ENCODE results near the gene INO80C.
"Not testable (repeated sequence)": the region's sequence is repeated elsewhere in the genome, so short reads cannot be mapped to it uniquely, and the experiment has no call there.

Gene INO80C

DNA sequence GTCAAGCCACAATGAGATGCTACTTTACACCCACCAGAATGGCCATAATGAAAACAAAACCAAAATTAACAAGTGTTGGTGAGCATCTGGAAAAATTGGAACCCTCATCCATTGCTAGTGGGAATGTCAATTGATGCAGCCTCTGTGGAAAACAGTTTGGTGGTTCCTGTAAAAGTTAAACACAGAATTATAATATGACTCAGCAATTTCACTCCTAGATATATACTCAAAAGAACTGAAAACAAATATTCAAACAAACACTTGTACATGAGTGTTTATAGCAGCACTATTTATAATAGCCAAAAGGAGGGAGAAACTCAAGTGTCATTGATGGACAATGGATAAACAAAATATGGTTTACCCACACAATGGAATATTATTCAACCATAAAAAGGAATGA lies 43.0 kb downstream of the INO80C start:
- Mint-ChIP-seq H3K36me3 (peaks cover 11 to 14% of the 10 kb centered on the region in 2 donors), H3K9me3 (peaks cover 4 to 7% of the 10 kb centered on the region in 2 donors), H3K27ac (no peak overlapping the region), H3K4me1 (peaks cover 9 to 26% of the 10 kb centered on the region in 2 donors), H3K27me3 (no peaks in the 10 kb centered on the region), H3K4me3 (no peak overlapping the region)
- ATAC-seq (replicated peaks), result no peak
- no peak for DNase-seq

DNA sequence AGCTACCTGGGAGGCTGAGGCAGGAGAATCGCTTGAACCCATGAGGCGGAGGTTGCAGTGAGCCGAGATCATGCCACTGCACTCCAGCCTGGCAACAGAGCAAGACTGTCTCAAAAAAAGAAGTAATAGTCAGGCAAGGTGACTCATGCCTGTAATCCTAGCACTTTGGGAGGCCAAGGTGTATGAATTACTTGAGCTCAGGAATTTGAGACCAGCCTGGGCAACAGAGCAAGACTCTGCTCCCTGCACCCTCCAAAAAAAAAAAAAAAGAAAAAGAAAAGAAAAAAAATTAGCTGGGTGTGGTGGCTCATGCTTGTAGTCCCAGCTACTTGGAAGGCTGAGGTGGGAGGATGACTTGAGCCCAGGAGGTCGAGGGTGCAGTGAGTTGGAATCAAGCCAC lies 44.7 kb downstream of the INO80C start:
- H3K9me3 Mint-ChIP-seq; H3K27ac Mint-ChIP-seq; H3K27me3 Mint-ChIP-seq; DNase-seq; H3K4me3 Mint-ChIP-seq; H3K4me1 Mint-ChIP-seq; ATAC-seq (replicated peaks): not testable (repeated sequence)
- peaks cover 6 to 12% of the 10 kb centered on the region in 2 donors for H3K36me3 Mint-ChIP-seq

DNA sequence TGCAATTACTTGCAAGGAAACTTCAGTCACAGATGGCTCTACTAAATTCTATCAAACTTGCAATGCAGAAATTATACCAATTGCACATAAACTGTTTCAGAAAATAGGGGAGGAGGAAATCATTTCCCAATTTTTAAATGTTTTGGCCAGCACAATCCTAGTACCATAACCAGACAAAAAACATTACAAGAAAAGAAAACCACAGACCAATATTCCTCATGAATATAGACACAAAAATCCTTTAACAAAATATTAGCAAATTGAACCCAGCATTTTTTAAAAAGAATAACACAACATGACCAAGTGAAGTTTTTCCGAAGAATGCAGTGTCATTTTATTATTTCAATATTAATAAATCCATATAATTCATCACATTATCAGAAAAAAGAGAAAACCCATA lies 45.8 kb downstream of the INO80C start:
- peaks cover 4 to 7% of the 10 kb centered on the region in 2 donors for H3K9me3 Mint-ChIP-seq
- ATAC-seq (replicated peaks) (no peak), DNase-seq (no peak)
- H3K27me3 Mint-ChIP-seq, result no peaks in the 10 kb centered on the region
- H3K36me3 Mint-ChIP-seq, result peaks cover 6 to 9% of the 10 kb centered on the region in 2 donors
- H3K4me3 Mint-ChIP-seq, result no peak overlapping the region
- H3K4me1 Mint-ChIP-seq, result peaks cover 3 to 6% of the 10 kb centered on the region in 2 donors
- no peak overlapping the region for H3K27ac Mint-ChIP-seq

DNA sequence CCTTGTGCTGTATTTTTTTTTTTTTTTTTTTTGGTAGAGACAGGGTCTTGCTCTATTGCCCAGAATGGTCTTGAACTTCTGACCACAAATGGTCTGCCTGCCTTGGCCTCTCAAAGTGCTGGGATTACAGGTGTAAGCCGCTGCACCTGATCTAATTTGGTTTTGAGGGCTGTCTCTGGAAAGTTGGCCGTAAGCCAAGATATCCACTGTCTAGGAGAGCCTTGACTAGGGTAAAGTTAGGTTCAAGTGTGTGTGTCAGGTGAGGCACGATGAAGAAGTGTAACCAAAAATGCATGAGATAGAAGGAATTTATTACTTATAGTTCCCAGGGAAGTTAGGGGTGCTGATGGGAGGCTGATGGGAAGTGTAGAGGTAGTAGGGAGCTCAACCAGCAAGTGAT lies 46.7 kb downstream of the INO80C start:
- ATAC-seq (replicated peaks) (no peak), DNase-seq (no peak)
- Mint-ChIP-seq H3K9me3 (peaks cover 4 to 7% of the 10 kb centered on the region in 2 donors), H3K27me3 (no peaks in the 10 kb centered on the region), H3K27ac (no peak overlapping the region), H3K36me3 (peaks cover 3 to 6% of the 10 kb centered on the region in 2 donors), H3K4me3 (no peak overlapping the region), H3K4me1 (peaks cover 0 to 1% of the 10 kb centered on the region in 2 donors)

DNA sequence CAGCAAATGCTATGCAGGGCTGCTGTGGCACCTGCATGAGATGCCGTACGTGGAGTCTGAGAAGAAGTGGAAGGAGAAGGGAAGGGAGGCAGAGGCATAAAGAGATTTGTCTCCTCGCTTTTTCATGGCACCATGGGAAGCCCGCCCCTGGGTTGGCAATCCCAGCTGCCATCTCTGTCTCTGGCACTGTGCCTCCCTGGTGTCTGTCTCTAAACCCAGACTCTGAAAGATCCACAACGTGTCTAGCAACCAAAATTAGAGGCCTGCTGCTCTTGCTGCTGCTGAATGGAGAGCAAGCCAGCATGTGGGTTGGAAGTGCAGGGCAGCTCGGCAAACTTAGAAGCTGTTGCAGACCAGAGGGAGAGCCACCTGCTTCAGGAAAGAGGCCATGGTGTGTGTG lies 53.1 kb downstream of the INO80C start:
- Mint-ChIP-seq H3K36me3 (no peaks in the 10 kb centered on the region), H3K4me3 (no peak overlapping the region), H3K4me1 (peaks cover 10 to 20% of the 10 kb centered on the region in 2 donors), H3K27me3 (peaks cover 0 to 6% of the 10 kb centered on the region in 2 donors), H3K9me3 (no peaks in the 10 kb centered on the region), H3K27ac (peak overlapping the region; percentile 16)
- ATAC-seq (replicated peaks), result no peak
- no peak for DNase-seq

DNA sequence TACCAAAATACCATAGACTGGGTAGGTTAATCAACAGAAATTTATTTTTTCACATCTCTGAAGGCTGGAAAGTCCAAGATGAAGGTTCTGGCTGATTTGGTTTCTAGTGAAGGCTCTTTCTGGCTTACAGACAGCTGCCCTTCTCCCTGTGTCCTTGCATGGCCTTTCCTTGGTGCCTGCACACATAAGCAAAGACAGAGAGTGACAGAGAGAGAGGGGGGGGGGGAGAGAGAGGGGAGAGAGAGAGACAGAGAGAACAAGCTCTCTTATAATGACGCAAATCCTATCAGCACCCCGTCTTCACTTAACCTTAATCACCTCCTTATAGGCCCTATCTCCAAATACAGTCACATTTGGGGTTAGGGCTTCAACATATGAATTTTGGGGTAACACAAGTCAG lies 53.9 kb downstream of the INO80C start:
- H3K4me1 Mint-ChIP-seq, result peaks cover 10 to 20% of the 10 kb centered on the region in 2 donors
- H3K27me3 Mint-ChIP-seq, result peaks cover 0 to 6% of the 10 kb centered on the region in 2 donors
- DNase-seq (no peak), ATAC-seq (replicated peaks) (no peak)
- H3K27ac Mint-ChIP-seq, result peak overlapping the region; percentile 4
- no peaks in the 10 kb centered on the region for H3K9me3 Mint-ChIP-seq
- no peaks in the 10 kb centered on the region for H3K36me3 Mint-ChIP-seq
- no peak overlapping the region for H3K4me3 Mint-ChIP-seq

DNA sequence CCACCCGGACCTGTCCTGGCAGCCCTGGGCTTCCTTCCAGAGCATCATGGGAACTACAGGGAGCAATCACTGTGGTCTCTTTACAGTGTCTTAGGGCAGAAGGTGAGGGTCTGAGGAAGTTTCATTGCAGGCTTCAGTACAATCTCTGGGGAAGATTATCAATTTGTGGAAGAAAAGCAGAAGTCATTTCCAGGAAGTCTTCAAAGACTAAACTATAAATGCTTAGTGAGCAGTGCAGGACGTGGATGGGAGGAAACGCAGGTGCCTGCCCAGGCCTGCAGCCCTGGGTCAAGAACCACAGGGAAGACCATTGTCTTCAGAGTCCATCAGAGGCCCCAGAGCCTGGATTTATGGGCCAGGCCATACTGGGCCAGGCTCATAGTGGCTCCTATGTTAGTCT lies 54.3 kb downstream of the INO80C start:
- peaks cover 10 to 20% of the 10 kb centered on the region in 2 donors for H3K4me1 Mint-ChIP-seq
- H3K27me3 Mint-ChIP-seq, result peaks cover 0 to 8% of the 10 kb centered on the region in 2 donors
- peak overlapping the region; percentile 4 for H3K27ac Mint-ChIP-seq
- H3K4me3 Mint-ChIP-seq, result no peak overlapping the region
- ATAC-seq (replicated peaks), result peak; percentile 83 to 87
- no peak for DNase-seq
- H3K9me3 Mint-ChIP-seq, result no peaks in the 10 kb centered on the region
- H3K36me3 Mint-ChIP-seq, result no peaks in the 10 kb centered on the region

DNA sequence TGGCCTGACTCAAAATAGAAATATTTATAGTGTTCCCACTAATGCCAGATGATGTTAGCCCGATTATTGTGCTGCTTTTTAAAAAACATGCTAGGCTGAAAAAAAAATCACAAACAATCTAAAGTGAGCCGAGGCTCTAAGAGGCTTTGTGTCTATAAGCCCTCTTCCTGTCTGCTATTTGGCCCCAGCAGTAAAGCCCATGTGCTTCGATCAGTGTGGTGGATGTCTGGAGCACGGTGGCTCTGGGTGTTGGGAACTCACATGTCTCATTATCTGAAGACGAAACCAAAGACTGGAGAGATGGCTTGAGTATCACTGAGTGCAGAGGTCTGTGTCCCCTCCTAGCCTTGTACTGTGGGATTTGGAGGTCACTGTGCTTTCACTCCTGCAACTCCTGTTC lies 55.1 kb downstream of the INO80C start:
- Mint-ChIP-seq H3K4me1 (peaks cover 10 to 20% of the 10 kb centered on the region in 2 donors), H3K9me3 (no peaks in the 10 kb centered on the region), H3K4me3 (no peak overlapping the region), H3K27me3 (peaks cover 0 to 10% of the 10 kb centered on the region in 2 donors), H3K27ac (no peak overlapping the region), H3K36me3 (no peaks in the 10 kb centered on the region)
- ATAC-seq (replicated peaks) (no peak), DNase-seq (no peak)

DNA sequence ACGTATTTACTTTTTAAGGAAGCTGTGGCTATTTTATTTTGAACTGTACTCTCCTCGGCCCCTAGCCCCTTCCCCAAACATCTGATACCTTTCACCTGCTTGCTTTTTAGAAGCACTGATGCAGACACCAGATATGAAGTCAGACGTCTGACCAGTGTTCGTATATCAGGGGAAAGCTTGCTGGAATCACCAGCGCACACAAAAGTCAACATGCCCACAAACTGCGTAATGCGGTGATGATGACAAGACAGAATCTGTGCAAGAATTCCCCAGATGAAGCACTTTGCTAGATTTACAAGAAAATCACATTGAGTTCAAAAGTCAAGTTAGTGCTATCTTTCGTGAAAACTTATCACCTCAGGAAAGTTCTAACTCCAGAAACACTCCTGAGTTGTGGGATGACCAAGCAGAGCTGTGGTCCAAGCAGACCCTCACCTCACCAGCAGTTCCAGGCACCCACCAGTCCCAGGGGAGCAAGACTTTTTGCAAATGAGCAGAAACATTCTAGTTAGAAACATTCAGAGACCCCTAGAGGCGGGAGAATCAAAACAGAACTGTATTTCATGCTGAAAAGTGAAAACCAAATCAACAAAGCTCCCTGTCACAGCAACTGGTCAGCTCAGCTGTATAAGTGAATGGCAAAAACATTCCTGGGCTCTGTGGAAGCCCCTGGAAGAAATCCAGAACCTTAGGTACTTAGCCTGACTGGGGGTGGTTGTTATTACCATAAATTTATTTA lies 55.7 kb downstream of the INO80C start:
- ATAC-seq (replicated peaks) (no peak), DNase-seq (no peak)
- no peaks in the 10 kb centered on the region for H3K9me3 Mint-ChIP-seq
- H3K27me3 Mint-ChIP-seq, result peaks cover 0 to 10% of the 10 kb centered on the region in 2 donors
- no peak overlapping the region for H3K27ac Mint-ChIP-seq
- no peak overlapping the region for H3K4me3 Mint-ChIP-seq
- H3K4me1 Mint-ChIP-seq, result peaks cover 10 to 20% of the 10 kb centered on the region in 2 donors
- no peaks in the 10 kb centered on the region for H3K36me3 Mint-ChIP-seq

DNA sequence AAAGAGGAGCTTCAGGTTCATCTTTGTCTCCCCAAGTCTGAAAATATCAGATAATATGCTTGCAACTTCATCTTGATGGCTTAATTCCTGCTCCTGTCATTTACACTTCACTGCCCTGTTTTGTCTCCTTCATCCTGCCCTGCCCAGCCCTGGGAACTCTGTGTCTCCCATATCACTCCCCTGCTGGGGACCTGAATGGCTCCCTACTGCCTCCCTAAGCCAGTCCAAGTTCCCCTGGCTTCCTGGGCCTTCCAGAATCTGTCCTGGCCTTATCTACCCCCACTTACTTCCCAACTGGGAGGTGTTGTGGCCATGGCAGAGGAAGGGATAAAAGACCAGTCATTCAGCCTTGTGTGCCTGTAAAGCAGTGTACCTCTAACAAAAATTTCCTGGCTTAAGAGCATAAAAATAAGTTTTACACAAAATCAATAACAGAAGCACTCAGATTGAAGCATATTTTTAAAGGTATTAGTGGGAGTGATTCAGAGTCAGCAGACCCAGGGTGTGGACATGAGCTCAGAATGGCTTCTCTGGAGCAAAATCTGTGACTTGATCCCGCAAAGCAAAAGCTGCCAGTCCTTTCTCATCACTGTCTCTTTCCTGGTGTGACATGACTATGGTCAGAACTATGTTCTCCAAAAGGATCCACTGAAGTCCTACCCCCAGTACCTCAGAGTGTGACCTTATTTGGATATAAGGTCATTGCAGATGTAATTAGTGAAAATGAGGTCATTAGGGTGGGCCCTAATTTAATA lies 59.1 kb downstream of the INO80C start:
- H3K4me3 Mint-ChIP-seq, result no peak overlapping the region
- peaks cover 4 to 14% of the 10 kb centered on the region in 2 donors for H3K9me3 Mint-ChIP-seq
- ATAC-seq (replicated peaks) (no peak), DNase-seq (no peak)
- peaks cover 10 to 11% of the 10 kb centered on the region in 2 donors for H3K4me1 Mint-ChIP-seq
- H3K36me3 Mint-ChIP-seq, result peaks cover 3 to 6% of the 10 kb centered on the region in 2 donors
- peaks cover 0 to 10% of the 10 kb centered on the region in 2 donors for H3K27me3 Mint-ChIP-seq
- no peak overlapping the region for H3K27ac Mint-ChIP-seq

DNA sequence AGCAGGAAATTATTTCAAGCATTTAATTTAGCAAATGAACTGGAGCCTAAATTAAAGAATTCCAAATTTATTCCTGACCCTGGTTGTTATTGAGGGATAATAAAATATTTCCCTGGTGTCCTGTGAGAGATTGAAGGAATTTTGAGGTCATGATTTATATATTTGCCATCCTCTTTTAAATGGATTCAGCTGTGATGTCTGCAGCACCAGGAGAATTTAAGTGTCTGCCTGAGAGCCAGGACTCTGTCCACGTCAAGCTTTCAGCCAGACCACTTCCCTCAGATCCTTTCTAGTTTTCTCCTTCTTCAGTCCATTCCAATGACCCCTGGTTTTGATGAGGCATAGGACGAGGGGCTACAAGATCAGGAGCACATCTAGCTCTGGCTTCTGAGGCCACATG lies 59.9 kb downstream of the INO80C start:
- Mint-ChIP-seq H3K36me3 (peaks cover 3 to 6% of the 10 kb centered on the region in 2 donors), H3K27ac (no peak overlapping the region), H3K4me3 (no peak overlapping the region), H3K27me3 (peaks cover 0 to 10% of the 10 kb centered on the region in 2 donors), H3K9me3 (peaks cover 4 to 14% of the 10 kb centered on the region in 2 donors), H3K4me1 (peaks cover 2% of the 10 kb centered on the region in 2 donors)
- DNase-seq (no peak), ATAC-seq (replicated peaks) (no peak)

DNA sequence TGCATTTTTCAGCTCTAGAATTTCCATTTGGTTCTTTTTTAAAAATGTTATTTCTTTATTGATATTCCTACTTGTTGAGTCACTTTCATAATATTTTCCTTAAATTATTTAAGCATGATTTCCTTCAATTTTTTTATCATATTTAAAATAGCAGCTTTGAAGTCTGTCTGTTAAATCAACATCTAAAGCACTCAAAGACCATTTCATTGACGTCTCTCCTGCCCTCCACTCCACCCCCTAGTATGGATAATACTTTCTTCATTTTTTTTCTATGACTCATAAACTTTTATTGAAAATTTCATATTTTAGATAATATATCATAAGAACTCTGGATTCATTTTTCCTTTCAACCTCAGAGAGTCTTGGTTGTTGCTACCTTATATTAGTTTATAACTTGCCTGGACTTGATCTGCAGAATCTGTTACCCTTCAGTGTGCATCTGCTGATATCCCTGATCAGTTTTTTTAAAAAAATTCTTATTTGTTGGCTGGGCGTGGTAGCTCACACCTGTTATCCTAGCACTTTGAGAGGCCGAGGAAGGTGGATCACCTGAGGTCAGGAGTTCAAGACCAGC lies 61.6 kb downstream of the INO80C start:
- Mint-ChIP-seq H3K27ac (no peak overlapping the region), H3K36me3 (peaks cover 3 to 6% of the 10 kb centered on the region in 2 donors), H3K9me3 (peaks cover 4 to 14% of the 10 kb centered on the region in 2 donors), H3K27me3 (peaks cover 0 to 10% of the 10 kb centered on the region in 2 donors), H3K4me3 (no peak overlapping the region), H3K4me1 (no peaks in the 10 kb centered on the region)
- DNase-seq (no peak), ATAC-seq (replicated peaks) (no peak)

DNA sequence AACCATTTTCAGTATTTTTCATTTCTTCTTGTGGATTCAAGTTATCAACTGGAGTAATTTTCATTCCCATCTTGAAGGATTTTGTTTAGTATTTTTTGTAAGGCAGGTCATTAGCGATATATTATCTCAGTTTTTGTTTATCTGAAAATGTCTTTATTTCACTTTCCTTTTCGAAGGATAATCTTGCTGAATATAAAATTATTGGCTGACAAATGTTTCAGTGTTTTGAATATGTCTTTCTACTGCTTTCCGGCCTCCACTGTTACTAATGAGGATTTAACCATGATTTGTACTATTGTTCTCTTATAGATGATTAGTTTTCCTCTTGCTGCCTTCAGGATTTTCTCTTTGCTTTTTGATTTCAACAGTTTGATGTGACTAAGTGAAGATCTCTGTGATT lies 62.4 kb downstream of the INO80C start:
- Mint-ChIP-seq H3K9me3 (peaks cover 4 to 14% of the 10 kb centered on the region in 2 donors), H3K36me3 (peaks cover 3 to 6% of the 10 kb centered on the region in 2 donors), H3K4me3 (no peak overlapping the region), H3K27me3 (peaks cover 0 to 9% of the 10 kb centered on the region in 2 donors), H3K4me1 (no peaks in the 10 kb centered on the region), H3K27ac (no peak overlapping the region)
- ATAC-seq (replicated peaks), result no peak
- DNase-seq, result no peak

DNA sequence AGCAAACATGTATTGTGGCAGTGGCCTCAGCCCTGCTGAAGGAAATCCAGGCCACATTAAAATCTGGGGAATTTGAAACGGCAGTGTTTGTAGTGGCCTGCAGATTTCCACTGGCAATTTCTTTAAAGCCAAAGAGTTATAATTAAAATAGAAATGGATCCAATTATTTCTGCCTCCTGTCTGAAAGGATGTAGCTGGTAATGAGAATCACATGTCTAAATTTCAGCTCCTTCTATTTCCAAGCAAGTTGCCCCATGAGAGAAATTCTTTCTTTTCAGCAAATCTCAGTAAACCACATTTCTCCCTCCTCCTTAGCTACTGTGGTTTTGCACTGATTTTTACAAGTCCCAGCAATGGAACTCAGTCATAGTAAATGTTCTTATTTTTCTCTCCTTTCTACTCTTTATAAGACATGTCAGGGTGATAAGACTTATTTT lies 65.2 kb downstream of the INO80C start:
- ATAC-seq (replicated peaks), result no peak
- peaks cover 3 to 6% of the 10 kb centered on the region in 2 donors for H3K36me3 Mint-ChIP-seq

More for the DNA sequence above, 65.2 kb downstream of the INO80C start:
- DNase-seq, result no peak
- Mint-ChIP-seq H3K4me1 (peaks cover 2 to 6% of the 10 kb centered on the region in 2 donors), H3K4me3 (no peak overlapping the region), H3K27me3 (no peaks in the 10 kb centered on the region), H3K27ac (no peak overlapping the region), H3K9me3 (peaks cover 6 to 18% of the 10 kb centered on the region in 2 donors)
